KMS-11 (cell line): Measurements from ENCODE around the gene TMEM187.

ENCODE experiments used
- H2AFZ ChIP-seq: fragments of 200-600 bp; sonication (generic); 2 replicates; pipeline ENCODE4 v1.6.1; 2016; ENCODE audit warnings: antibody characterized with exemption, mixed run types, low read depth
- H3K27ac ChIP-seq: fragments of 200-600 bp; sonication (generic); 2 replicates; pipeline ENCODE4 v1.6.1; 2016; ENCODE audit warnings: mild to moderate bottlenecking, mixed run types
- H3K27me3 ChIP-seq: fragments of 200-600 bp; sonication (generic); 2 replicates; pipeline ENCODE4 v1.6.1; 2017; ENCODE audit warnings: mild to moderate bottlenecking, low read depth, mixed run types, moderate library complexity; ENCODE audit not compliant: insufficient read depth
- H3K36me3 ChIP-seq: fragments of 200-600 bp; sonication (generic); 2 replicates; pipeline ENCODE4 v1.6.1; 2017; ENCODE audit warnings: mild to moderate bottlenecking, mixed run types; ENCODE audit not compliant: insufficient read depth
- H3K4me1 ChIP-seq: fragments of 200-600 bp; sonication (generic); 2 replicates; pipeline ENCODE4 v1.6.1; 2016; ENCODE audit warnings: mild to moderate bottlenecking, low read depth, mixed run types; ENCODE audit not compliant: poor library complexity, severe bottlenecking
- H3K4me2 ChIP-seq: fragments of 200-600 bp; sonication (generic); 2 replicates; pipeline ENCODE4 v1.7.0; 2016; ENCODE audit warnings: mild to moderate bottlenecking, mixed run types
- H3K4me3 ChIP-seq: fragments of 200-600 bp; sonication (generic); IDR thresholded peaks from 2 replicates; pipeline ENCODE4 v1.6.1; 2017; ENCODE audit warnings: low read depth, low read length, mixed read lengths; ENCODE audit not compliant: insufficient read depth
- H3K79me2 ChIP-seq: fragments of 200-600 bp; sonication (generic); 2 replicates; pipeline ENCODE4 v1.6.1; 2016; ENCODE audit warnings: low read depth, mixed run types; ENCODE audit not compliant: insufficient read depth
- H3K9ac ChIP-seq: fragments of 200-600 bp; sonication (generic); 2 replicates; pipeline ENCODE4 v1.6.1; 2016; ENCODE audit warnings: mild to moderate bottlenecking, mixed run types
- H4K20me1 ChIP-seq: fragments of 200-600 bp; sonication (generic); 2 replicates; pipeline ENCODE4 v1.6.1; 2016; ENCODE audit warnings: mild to moderate bottlenecking, mixed run types; ENCODE audit not compliant: insufficient read depth
- CTCF ChIP-seq: fragments of 200-600 bp; sonication (generic); conservative IDR thresholded peaks from 2 replicates; pipeline ENCODE4 v1.6.1; 2017; ENCODE audit warnings: low read depth, mild to moderate bottlenecking, antibody characterized with exemption, low read length, moderate library complexity, mixed read lengths

The TMEM187 gene

GRCh38 chrX:153927922-153928760 is 44.4 kb upstream of the TMEM187 start:
- H3K4me2 ChIP-seq: peak overlapping the region; percentile 86; the same call in 1 of the 2 replicates
- peaks cover 21% of the 10 kb centered on the region for H3K4me1 ChIP-seq
- no peak overlapping the region for H3K4me3 ChIP-seq
- H4K20me1 ChIP-seq: no peaks in the 10 kb centered on the region
- no peak overlapping the region for H2AFZ ChIP-seq
- H3K27me3 ChIP-seq: no peaks in the 10 kb centered on the region
- H3K27ac ChIP-seq: peak overlapping the region; percentile 95
- H3K79me2 ChIP-seq: peaks cover 34% of the 10 kb centered on the region
- H3K36me3 ChIP-seq: no peaks in the 10 kb centered on the region
- H3K9ac ChIP-seq: peak overlapping the region; percentile 90
- TF ChIP-seq CTCF: 0 out of 2 replicates have a peak, but pooled peaks have one; percentile 16

GRCh38 chrX:153928846-153929245 is 43.7 kb upstream of the TMEM187 start:
- Histone ChIP-seq H3K4me1 (peaks cover 14% of the 10 kb centered on the region), H4K20me1 (no peaks in the 10 kb centered on the region), H3K27ac (peak overlapping the region; percentile 38; the same call in 1 of the 2 replicates), H2AFZ (no peak overlapping the region), H3K9ac (no peak overlapping the region), H3K79me2 (peaks cover 34% of the 10 kb centered on the region), H3K4me3 (no peak overlapping the region), H3K27me3 (no peaks in the 10 kb centered on the region), H3K4me2 (peak overlapping the region; percentile 54), H3K36me3 (no peaks in the 10 kb centered on the region)
- TF ChIP-seq CTCF: no peak

- TF ChIP-seq CTCF: no peak
Observed at GRCh38 chrX:153929576-153929975, 43.0 kb upstream of the TMEM187 start.

GRCh38 chrX:153930011-153930910 is 42.3 kb upstream of the TMEM187 start:
- Histone ChIP-seq H3K4me2 (no peak overlapping the region; the same call in 1 of the 2 replicates), H3K27ac (no peak overlapping the region), H3K79me2 (peaks cover 28% of the 10 kb centered on the region; the same call in 1 of the 2 replicates), H3K4me1 (peaks cover 9% of the 10 kb centered on the region), H4K20me1 (no peaks in the 10 kb centered on the region), H3K4me3 (no peak overlapping the region), H3K9ac (no peak overlapping the region), H3K27me3 (no peaks in the 10 kb centered on the region), H3K36me3 (no peaks in the 10 kb centered on the region), H2AFZ (no peak overlapping the region)
- no peak for TF ChIP-seq CTCF

More at GRCh38 chrX:153929576-153929975, 43.0 kb upstream of the TMEM187 start:
- peak overlapping the region; percentile 38; the same call in 1 of the 2 replicates for H3K27ac ChIP-seq
- H3K4me1 ChIP-seq: peaks cover 9% of the 10 kb centered on the region
- H3K27me3 ChIP-seq: no peaks in the 10 kb centered on the region
- peak overlapping the region; percentile 54; the same call in 1 of the 2 replicates for H3K4me2 ChIP-seq
- H2AFZ ChIP-seq: no peak overlapping the region
- H3K36me3 ChIP-seq: no peaks in the 10 kb centered on the region
- H3K9ac ChIP-seq: no peak overlapping the region
- H4K20me1 ChIP-seq: no peaks in the 10 kb centered on the region
- H3K79me2 ChIP-seq: peaks cover 34% of the 10 kb centered on the region; the same call in 1 of the 2 replicates
- no peak overlapping the region for H3K4me3 ChIP-seq
